Prostate gland (tissue), 2 donors: Measurements from ENCODE around the gene HDAC4.

ENCODE experiments used
- CTCF ChIP-seq, 4 experiments: fragments of 200-600 bp in 2 of 4; fragments of 450-650 bp in 2 of 4; sonication (generic) in 2 of 4; IDR thresholded peaks; 1 replicate in 3 of 4; 2 replicates in 1 of 4; pipeline ENCODE4 v1.5.1; 2016 to 2019; ENCODE audit warnings: antibody characterized with exemption in 4 of 4, mild to moderate bottlenecking in 2 of 4, moderate library complexity in 2 of 4
- POLR2A ChIP-seq: fragments of 450-650 bp; IDR thresholded peaks from one replicate; pipeline ENCODE4 v1.6.1; 2016; ENCODE audit warnings: antibody characterized with exemption, mild to moderate bottlenecking
- POLR2AphosphoS5 ChIP-seq: sonication (generic); formaldehyde crosslinking; IDR thresholded peaks from one replicate; pipeline ENCODE4 v1.6.1; 2017; ENCODE audit warnings: antibody characterized with exemption

- no peak for TF ChIP-seq POLR2AphosphoS5
- no peak for TF ChIP-seq CTCF (IDR thresholded peaks at IDR 0.05)
- TF ChIP-seq POLR2A, result no peak
Measured at GRCh38 chr2:239105234-239105633, 295.6 kb downstream of the HDAC4 start.
